ENCODE results near the gene TBCB.

TBCB gene

DNA sequence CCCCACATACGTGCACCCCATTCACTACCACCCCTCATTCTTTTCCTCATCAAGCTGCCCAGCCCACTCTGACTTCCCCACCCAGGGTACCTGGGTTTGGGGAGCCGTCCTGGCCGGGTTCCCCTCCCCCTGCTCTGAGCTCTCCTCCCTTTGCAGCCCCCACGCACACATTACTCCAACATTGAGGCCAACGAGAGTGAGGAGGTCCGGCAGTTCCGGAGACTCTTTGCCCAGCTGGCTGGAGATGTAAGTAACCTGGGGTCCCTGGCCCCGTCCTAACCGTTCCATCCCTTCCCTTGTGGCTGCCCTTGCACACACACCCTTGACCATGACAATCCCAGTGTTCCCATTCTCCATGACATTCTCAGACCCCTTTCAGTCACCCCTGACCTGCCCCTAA, 27.2 kb downstream of the TBCB start:
- Mint-ChIP-seq H3K4me1 (peaks cover 9% of the 10 kb centered on the region), H3K36me3 (ENCODE audit: low read depth) (peaks cover 51% of the 10 kb centered on the region), H3K9me3 (no peaks in the 10 kb centered on the region), H3K4me3 (peak overlapping the region; percentile 66 to 98 (median 68)), H3K27ac (no peak overlapping the region), H3K27me3 (ENCODE audit: low read depth) (no peaks in the 10 kb centered on the region)
- no peak for TF ChIP-seq CTCF (IDR thresholded peaks at IDR 0.05; ENCODE audit: unreplicated experiment in 3 of 3)

DNA sequence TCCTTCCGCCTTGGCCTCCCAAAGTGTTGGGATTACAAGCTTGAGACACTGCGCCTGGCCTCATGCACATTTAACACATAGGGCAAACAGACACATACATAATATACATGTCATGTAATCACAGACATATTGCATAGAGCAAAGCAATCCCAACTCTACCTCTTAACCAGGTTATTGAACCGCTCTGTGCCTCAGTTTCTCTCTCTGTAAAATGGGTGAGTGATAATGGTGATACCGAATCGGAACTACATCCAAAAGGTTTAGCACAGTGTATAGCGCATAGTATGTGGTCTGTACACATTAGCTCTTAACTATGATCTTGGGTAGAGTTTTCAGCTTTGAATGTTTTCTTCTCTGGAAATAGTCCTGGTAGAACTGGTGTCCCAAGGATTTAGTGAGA, 29.4 kb downstream of the TBCB start:
- no peak for TF ChIP-seq CTCF (IDR thresholded peaks at IDR 0.05; ENCODE audit: unreplicated experiment in 3 of 3)
- peaks cover 67% of the 10 kb centered on the region for H3K36me3 Mint-ChIP-seq (ENCODE audit: low read depth)
- H3K4me3 Mint-ChIP-seq, result peak overlapping the region in 1 of 3 experiments; percentile 34
- H3K9me3 Mint-ChIP-seq, result no peaks in the 10 kb centered on the region
- no peak overlapping the region for H3K27ac Mint-ChIP-seq
- H3K4me1 Mint-ChIP-seq, result peaks cover 9% of the 10 kb centered on the region
- no peaks in the 10 kb centered on the region for H3K27me3 Mint-ChIP-seq (ENCODE audit: low read depth)

GRCh38 chr19:36149673-36150406, 34.6 kb downstream of the TBCB start:
- no peak overlapping the region for H3K4me3 Mint-ChIP-seq
- no peaks in the 10 kb centered on the region for H3K9me3 Mint-ChIP-seq
- H3K4me1 Mint-ChIP-seq, result peaks cover 4% of the 10 kb centered on the region
- H3K27me3 Mint-ChIP-seq (ENCODE audit: low read depth), result no peaks in the 10 kb centered on the region
- TF ChIP-seq CTCF (IDR thresholded peaks at IDR 0.05; ENCODE audit: unreplicated experiment in 3 of 3), result no peak
- peak overlapping the region in 1 of 3 experiments; percentile 40 for H3K27ac Mint-ChIP-seq
- H3K36me3 Mint-ChIP-seq (ENCODE audit: low read depth), result peaks cover 53% of the 10 kb centered on the region

GRCh38 chr19:36150586-36150985, 35.3 kb downstream of the TBCB start:
- no peaks in the 10 kb centered on the region for H3K9me3 Mint-ChIP-seq
- H3K36me3 Mint-ChIP-seq (ENCODE audit: low read depth), result peaks cover 49% of the 10 kb centered on the region
- no peak overlapping the region for H3K4me3 Mint-ChIP-seq
- H3K4me1 Mint-ChIP-seq, result peaks cover 5% of the 10 kb centered on the region
- peak overlapping the region in 1 of 3 experiments; percentile 40 for H3K27ac Mint-ChIP-seq
- H3K27me3 Mint-ChIP-seq (ENCODE audit: low read depth), result no peaks in the 10 kb centered on the region
- TF ChIP-seq CTCF (IDR thresholded peaks at IDR 0.05; ENCODE audit: unreplicated experiment in 3 of 3), result no peak

GRCh38 chr19:36151144-36152018, 36.1 kb downstream of the TBCB start:
- TF ChIP-seq CTCF (IDR thresholded peaks at IDR 0.05; ENCODE audit: unreplicated experiment in 3 of 3), result no peak
- Mint-ChIP-seq H3K4me3 (no peak overlapping the region), H3K36me3 (ENCODE audit: low read depth) (peaks cover 41% of the 10 kb centered on the region), H3K4me1 (peaks cover 13% of the 10 kb centered on the region), H3K9me3 (no peaks in the 10 kb centered on the region), H3K27ac (peak overlapping the region in 2 of 3 experiments; percentile 40 to 51), H3K27me3 (ENCODE audit: low read depth) (no peaks in the 10 kb centered on the region)

Data from nephron (organoid).